Hair follicle dermal papilla cell (primary cell): ENCODE results near the gene DALRD3. TPM values are rescaled to one million over a fixed set of nuclear protein-coding genes. Genes with fewer than 3 reads are reported as not detected.

Experiments used
- small RNA-seq: library from RNA; depleted of rRNA; stranded (forward); fragments of <200 nt; gene quantifications from one replicate; pipeline ENCODE3, GENCODE V24; 2012
- total RNA-seq: library from RNA; depleted of rRNA; stranded (reverse); fragments of >200 nt; gene quantifications from 2 replicates; pipeline ENCODE4 v1.2.3, GENCODE V29; 2012

DALRD3 gene, protein sequence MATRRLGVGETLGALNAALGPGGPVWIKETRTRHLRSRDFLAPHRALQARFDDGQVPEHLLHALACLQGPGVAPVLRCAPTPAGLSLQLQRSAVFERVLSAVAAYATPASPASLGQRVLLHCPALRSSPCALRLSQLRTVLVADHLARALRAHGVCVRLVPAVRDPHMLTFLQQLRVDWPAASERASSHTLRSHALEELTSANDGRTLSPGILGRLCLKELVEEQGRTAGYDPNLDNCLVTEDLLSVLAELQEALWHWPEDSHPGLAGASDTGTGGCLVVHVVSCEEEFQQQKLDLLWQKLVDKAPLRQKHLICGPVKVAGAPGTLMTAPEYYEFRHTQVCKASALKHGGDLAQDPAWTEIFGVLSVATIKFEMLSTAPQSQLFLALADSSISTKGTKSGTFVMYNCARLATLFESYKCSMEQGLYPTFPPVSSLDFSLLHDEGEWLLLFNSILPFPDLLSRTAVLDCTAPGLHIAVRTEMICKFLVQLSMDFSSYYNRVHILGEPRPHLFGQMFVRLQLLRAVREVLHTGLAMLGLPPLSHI
- 52.3 and 52.6 TPM in 2 replicates for total RNA-seq

DNA sequence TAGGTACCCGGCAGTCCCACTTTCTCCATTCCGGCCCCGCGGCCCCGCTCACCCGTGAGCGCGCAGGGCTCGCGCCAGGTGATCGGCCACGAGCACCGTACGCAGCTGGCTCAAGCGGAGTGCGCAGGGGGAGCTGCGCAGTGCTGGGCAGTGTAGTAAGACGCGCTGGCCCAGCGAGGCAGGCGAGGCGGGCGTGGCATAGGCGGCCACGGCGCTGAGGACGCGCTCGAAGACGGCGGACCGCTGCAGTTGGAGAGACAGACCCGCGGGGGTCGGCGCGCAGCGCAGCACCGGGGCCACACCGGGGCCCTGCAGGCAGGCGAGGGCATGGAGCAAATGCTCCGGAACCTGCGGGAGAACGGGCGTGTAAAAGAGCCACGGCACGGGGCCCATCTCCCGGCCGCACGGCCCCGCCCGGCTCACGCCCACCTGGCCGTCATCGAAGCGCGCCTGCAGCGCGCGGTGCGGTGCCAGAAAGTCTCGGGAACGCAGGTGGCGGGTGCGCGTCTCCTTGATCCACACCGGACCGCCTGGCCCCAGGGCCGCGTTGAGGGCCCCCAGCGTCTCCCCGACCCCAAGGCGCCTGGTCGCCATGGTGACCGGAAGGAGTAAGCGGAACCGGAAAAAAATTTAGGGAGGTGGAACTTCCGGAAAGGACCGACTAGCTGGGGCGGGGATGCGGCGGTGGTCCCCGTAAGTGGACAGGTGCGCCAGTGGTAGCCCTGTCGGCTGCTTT is at the start of gene DALRD3:
Gene DALRD3, minus strand, starts transcription at position 610 of the 736 bp plus-strand sequence. Its CDS starts 16 bp downstream, at position 594.

DNA sequence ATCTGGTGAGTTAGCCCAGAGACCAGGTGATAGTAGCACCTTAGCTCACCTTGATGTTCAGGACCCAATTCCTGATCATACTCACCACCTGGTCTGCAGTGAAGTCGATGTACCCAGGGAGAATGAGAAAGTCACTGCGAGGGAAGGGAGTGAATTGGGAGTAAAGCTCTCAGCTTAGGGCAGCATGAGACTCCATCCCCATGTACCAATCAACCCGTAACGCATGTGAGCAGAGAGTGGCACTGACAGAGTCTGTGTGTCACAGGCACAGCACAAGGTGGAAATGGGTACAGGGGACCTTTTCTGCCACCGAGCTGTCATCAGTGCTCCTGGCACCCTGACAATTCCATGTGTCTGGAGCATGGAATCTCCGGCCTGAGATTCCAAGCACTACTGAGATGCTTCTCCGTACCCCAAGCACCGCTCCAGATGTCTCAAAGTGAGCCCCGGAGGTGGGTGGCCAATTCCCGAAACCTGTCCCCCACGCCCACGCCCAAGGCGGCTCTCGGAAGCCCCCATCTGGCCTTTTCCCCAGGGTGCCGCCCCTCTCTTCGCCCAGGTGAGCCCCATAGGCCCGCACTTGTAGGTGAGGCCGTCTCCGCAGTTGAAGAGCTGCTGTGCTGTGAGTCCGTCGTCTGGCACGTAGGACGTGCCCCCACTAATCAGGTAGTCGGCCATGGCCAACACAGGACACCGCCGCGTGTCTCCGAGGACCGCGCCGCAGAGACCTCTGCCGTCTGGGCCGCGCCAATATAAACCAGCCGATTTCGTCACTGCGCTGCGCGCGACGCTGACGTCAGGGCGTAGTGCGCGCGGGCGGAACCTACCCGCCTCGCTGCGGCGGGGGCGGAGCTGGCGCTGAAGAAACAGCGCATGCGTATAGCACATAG is 10.5 kb upstream of the DALRD3 start, which contains the start of gene IMPDH2:
Gene IMPDH2, minus strand, starts transcription at position 726 of the 890 bp plus-strand sequence. Its CDS starts 48 bp downstream, at position 678.

DNA sequence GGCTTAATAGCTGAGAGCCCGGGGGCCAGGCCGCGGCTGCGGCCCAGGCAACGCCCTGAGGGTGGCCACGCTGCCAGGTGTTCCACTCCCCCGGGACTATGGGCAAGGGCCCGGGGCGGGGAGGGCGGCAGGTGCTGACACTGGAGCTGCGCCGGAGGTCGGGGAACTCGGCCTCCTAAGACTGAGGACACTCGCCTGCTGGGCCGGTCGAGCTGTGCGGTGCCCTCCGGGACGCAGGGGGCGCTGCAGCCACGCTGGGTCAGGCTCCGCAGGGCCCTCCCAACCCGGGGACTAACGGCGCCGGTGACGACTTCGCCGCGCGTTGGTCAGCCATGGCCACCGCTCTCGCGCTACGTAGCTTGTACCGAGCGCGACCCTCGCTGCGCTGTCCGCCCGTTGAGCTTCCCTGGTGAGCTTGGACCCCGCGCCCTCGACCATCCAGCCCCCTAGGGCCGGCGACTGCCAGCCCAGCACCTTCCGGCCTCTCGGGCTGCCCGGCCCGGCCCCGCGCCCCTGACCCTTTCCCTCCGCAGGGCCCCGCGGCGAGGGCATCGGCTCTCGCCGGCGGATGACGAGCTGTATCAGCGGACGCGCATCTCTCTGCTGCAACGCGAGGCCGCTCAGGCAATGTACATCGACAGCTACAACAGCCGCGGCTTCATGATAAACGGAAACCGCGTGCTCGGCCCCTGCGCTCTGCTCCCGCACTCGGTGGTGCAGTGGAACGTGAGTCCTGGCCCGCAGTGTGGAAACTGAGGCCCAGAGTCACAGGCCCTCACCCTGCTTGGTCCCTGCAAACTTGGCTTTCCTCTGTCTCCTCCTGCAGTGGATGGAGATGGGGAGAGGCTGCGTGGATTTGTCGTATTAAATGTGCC is 3.7 kb upstream of the DALRD3 start, which contains the start of gene NDUFAF3:
Gene NDUFAF3, plus strand, starts transcription at position 309 of the 875 bp plus-strand sequence. Its CDS starts 24 bp downstream, at position 333.

DNA sequence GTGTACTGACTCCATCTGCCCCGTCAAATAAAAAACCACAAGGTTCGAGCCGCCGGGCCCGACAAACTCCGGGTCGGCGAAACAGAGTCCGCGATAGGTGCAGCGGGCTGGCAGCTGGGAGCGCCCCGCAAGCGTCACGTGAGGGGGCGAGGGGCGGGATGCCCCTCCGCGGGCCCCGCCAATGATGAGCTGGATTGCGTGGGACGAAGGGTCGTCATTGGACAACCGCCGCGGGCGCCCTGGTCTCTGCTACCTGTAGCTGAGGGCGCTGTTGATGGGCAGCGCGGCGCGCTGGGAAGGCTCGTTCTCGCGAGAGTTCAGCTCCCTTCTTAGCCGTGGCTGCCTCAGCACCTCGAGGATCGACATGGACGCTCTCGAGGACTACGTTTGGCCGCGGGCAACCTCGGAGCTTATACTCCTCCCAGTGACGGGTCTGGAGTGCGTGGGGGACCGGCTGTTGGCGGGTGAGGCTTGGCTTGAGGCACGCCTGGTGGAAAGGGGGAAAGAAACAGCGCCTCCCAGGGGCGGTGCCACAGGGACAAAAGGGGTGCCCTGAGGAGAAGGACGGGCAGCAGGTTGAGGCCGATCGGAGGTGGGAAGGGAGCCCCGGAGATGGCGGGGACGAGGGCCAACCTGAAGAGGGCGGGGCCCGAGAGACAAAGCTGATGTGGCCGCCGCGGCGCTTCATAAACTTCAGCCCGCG is 11.2 kb downstream of the DALRD3 start, which contains the start of gene WDR6:
Gene WDR6, plus strand, starts transcription at position 324 of the 703 bp plus-strand sequence. Its CDS starts 41 bp downstream, at position 365.

DNA sequence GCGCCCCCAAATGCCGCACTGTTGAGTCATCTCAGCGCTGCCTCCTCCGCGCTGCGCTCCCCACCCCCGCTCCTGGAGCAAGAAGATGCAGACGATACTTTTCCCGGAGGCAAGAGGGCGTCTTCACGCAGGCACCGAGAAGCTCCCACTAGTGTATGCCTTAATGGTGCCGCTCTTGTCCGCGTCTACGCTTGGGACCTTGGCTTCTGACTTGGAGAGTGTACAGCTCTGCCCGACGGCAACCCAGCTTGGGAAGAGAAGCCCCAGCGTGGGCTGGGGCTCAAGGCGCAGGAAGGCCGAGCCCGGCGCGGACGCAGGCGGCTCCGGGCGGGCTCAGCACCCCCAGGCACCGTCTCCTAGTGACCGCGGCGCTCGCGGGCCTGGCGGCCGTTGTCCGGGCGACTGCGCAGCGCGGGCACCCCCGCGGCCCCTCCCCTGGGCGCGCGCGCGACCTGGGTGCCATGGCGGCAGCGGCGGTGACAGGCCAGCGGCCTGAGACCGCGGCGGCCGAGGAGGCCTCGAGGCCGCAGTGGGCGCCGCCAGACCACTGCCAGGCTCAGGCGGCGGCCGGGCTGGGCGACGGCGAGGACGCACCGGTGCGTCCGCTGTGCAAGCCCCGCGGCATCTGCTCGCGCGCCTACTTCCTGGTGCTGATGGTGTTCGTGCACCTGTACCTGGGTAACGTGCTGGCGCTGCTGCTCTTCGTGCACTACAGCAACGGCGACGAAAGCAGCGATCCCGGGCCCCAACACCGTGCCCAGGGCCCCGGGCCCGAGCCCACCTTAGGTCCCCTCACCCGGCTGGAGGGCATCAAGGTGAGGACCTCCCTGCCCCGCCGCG is 28.4 kb downstream of the DALRD3 start, which contains the start of gene P4HTM:
Gene P4HTM, plus strand, starts transcription at position 446 of the 840 bp plus-strand sequence. Its CDS starts 16 bp downstream, at position 462.

Small RNA genes lying within 50 kb of the gene (small RNA-seq; reads per million reads assigned to genes)
- gene MIR191 (38,654 reads per million, percentile 100 among the genes with 10 or more reads in this experiment), gene MIR425 (3,717 reads per million, percentile 100 among the genes with 10 or more reads in this experiment)

Other genes starting within 250 kb of the DALRD3 start
- 36.8 and 43.3 TPM in 2 replicates for gene PRKAR2A, start 170.7 kb downstream of the DALRD3 start, total RNA-seq
- 18.3 and 20.3 TPM in 2 replicates for gene SLC25A20, start 119.7 kb downstream of the DALRD3 start, total RNA-seq
- gene ARIH2, start 99.7 kb downstream of the DALRD3 start, total RNA-seq, result 66.3 and 78.5 TPM in 2 replicates
- 23.4 and 31.8 TPM in 2 replicates for gene P4HTM, start 28.3 kb downstream of the DALRD3 start, total RNA-seq
- gene WDR6, start 11.2 kb downstream of the DALRD3 start, total RNA-seq, result 74.2 and 89.4 TPM in 2 replicates
- gene NDUFAF3, start 3.5 kb upstream of the DALRD3 start, total RNA-seq, result 37.2 and 47.7 TPM in 2 replicates
- 247 and 273 TPM in 2 replicates for gene IMPDH2, start 10.8 kb upstream of the DALRD3 start, total RNA-seq
- 96.7 and 144 TPM in 2 replicates for gene QRICH1, start 75.5 kb upstream of the DALRD3 start, total RNA-seq
- 476 and 496 TPM in 2 replicates for gene QARS1, start 86.2 kb upstream of the DALRD3 start, total RNA-seq
- 39.1 and 51.3 TPM in 2 replicates for gene USP19, start 102.2 kb upstream of the DALRD3 start, total RNA-seq
- 373 and 453 TPM in 2 replicates for gene LAMB2, start 114.5 kb upstream of the DALRD3 start, total RNA-seq
- 36.8 and 37.6 TPM in 2 replicates for gene CCDC71, start 147.8 kb upstream of the DALRD3 start, total RNA-seq
- gene KLHDC8B, start 153.0 kb upstream of the DALRD3 start, total RNA-seq, result 18.8 and 24.0 TPM in 2 replicates